Bronchial epithelial cell (primary cell): ENCODE measurements around the gene UNC5B. TPM values are rescaled to one million over a fixed set of nuclear protein-coding genes. Genes with fewer than 3 reads are reported as not detected.

Source experiments
- DNase-seq: peaks from one replicate; pipeline ENCODE4 v3.0.0-alpha.2; 2010; ENCODE audit warnings: low read depth
- FAIRE-seq: peaks from 2 replicates; lab custom pipeline; 2011; peaks lifted over from hg19 to GRCh38; lab: Jason Lieb, UNC
- H3K27me3 ChIP-seq: 2 replicates; pipeline ENCODE4 v1.5.1; 2011; ENCODE audit warnings: low read length; ENCODE audit not compliant: control insufficient read depth, insufficient read depth
- H3K36me3 ChIP-seq: 2 replicates; pipeline ENCODE4 v1.5.1; 2011; ENCODE audit warnings: low read length; ENCODE audit not compliant: control insufficient read depth, insufficient read depth
- H3K4me3 ChIP-seq: 2 replicates; pipeline ENCODE4 v1.5.1; 2011; ENCODE audit warnings: mild to moderate bottlenecking, low read depth, low read length, control low read depth
- CTCF ChIP-seq: IDR thresholded peaks from 2 replicates; pipeline ENCODE4 v1.5.1; 2011; ENCODE audit warnings: mild to moderate bottlenecking, moderate library complexity, low read length, control low read depth, inconsistent platforms; ENCODE audit not compliant: insufficient read depth, severe bottlenecking
- total RNA-seq: library from RNA; depleted of rRNA; stranded (reverse); fragments of >200 nt; gene quantifications from 2 replicates; pipeline ENCODE4 v1.2.1, GENCODE V29; 2014

The UNC5B gene
- total RNA-seq, 1 donor from 2014 or later = 36.6 TPM

GRCh38 chr10:71241830-71242621 lies 29.7 kb downstream of the UNC5B start:
- no peaks in the 10 kb centered on the region for H3K36me3 ChIP-seq
- no peaks in the 10 kb centered on the region for H3K27me3 ChIP-seq
- no peak for DNase-seq
- no peak for TF ChIP-seq CTCF
- FAIRE-seq = no peak
- H3K4me3 ChIP-seq = no peak overlapping the region

- TF ChIP-seq CTCF = peak; percentile 1
- Histone ChIP-seq H3K27me3 (no peaks in the 10 kb centered on the region), H3K36me3 (no peaks in the 10 kb centered on the region), H3K4me3 (no peak overlapping the region)
- DNase-seq (no peak), FAIRE-seq (no peak)
These were observed 30.2 kb downstream of the UNC5B start for GRCh38 chr10:71242622-71243009.

- peak; percentile 98 for FAIRE-seq
- Histone ChIP-seq H3K27me3 (no peaks in the 10 kb centered on the region), H3K4me3 (no peak overlapping the region), H3K36me3 (no peaks in the 10 kb centered on the region)
- no peak for TF ChIP-seq CTCF
- peak; percentile 88 for DNase-seq
These were observed 31.5 kb downstream of the UNC5B start for GRCh38 chr10:71243756-71244395.

- no peaks in the 10 kb centered on the region for H3K36me3 ChIP-seq
- no peaks in the 10 kb centered on the region for H3K27me3 ChIP-seq
- peak; percentile 88 for FAIRE-seq
- no peak for TF ChIP-seq CTCF
- H3K4me3 ChIP-seq = no peak overlapping the region
- peak; percentile 18 for DNase-seq
These were observed 32.4 kb downstream of the UNC5B start for GRCh38 chr10:71244431-71245419.

- TF ChIP-seq CTCF = no peak
- FAIRE-seq (no peak), DNase-seq (no peak)
- Histone ChIP-seq H3K36me3 (no peaks in the 10 kb centered on the region), H3K4me3 (no peak overlapping the region), H3K27me3 (no peaks in the 10 kb centered on the region)
These were observed 33.3 kb downstream of the UNC5B start for GRCh38 chr10:71245420-71246325.
